Esophagus mucosa (tissue), 1 donor: ENCODE data around the gene C4B. TPM values are rescaled to one million over a fixed set of nuclear protein-coding genes. Genes with fewer than 3 reads are reported as not detected.
"Not testable (repeated sequence)": the region's sequence is repeated elsewhere in the genome, so short reads cannot be mapped to it uniquely, and the experiment has no call there.

ENCODE experiments used
- ATAC-seq: fragments of 200-7000 bp; cut with Tn5 transposase; one replicate; pipeline ENCODE4 v1.9.1; 2020
- total RNA-seq: library from RNA; stranded (reverse); gene quantifications from one replicate; pipeline ENCODE4 v1.2.4, GENCODE V29; 2023
- donor health status: DM: yes; HTN: yes; CAD: no.

C4B gene
- total RNA-seq, 1 donor from 2014 or later = 5.3 TPM

DNA sequence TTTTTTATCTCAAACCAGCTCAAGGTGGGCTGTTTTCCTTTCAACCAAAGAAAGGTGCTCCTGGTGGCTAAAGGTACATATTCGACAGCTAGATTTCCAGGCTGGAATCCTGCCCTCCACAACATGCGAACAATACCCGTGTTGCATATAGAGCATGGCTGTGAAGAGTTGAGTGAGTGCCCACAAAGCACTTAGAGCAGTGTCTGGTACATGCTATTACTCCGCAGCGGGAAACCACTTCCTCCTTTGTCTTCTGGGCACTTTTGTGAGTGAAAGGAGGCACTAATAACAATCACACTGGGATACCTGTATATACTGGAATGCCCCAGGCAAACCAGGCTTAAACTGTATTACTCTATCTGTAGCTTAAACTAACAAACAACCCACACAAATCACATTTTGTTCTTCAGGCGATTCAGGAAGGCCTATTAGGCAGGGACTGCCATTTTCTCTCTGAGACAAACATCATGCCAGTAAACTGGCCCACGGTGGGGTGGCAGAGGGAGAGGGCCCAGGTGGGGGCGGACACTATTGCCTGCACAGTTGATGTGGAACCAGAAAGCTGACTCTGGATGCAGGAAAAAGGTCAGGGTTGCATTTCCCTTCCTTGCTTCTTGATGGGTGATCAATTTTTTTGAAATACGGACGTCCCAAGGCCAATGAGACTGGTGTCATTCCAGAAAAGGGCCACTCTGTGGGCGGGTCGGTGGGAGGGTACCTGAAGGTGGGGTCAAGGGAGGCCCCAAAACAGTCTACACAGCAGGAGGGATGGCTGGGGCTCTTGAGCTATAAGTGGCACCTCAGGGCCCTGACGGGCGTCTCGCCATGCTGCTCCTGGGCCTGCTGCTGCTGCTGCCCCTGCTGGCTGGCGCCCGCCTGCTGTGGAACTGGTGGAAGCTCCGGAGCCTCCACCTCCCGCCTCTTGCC is 23.3 kb downstream of the C4B start, which contains the start of gene CYP21A2:
Gene CYP21A2, plus strand, starts transcription at position 818 of the 927 bp plus-strand sequence. Its CDS starts 8 bp downstream, at position 826.
- ATAC-seq = peak; percentile 35

DNA sequence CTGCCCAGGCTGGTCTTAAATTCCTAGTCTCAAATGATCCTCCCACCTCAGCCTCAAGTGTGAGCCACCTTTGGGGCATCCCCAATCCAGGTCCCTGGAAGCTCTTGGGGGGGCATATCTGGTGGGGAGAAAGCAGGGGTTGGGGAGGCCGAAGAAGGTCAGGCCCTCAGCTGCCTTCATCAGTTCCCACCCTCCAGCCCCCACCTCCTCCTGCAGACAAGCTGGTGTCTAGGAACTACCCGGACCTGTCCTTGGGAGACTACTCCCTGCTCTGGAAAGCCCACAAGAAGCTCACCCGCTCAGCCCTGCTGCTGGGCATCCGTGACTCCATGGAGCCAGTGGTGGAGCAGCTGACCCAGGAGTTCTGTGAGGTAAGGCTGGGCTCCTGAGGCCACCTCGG is 24.3 kb downstream of the C4B start:
- ATAC-seq = not testable (repeated sequence)

DNA sequence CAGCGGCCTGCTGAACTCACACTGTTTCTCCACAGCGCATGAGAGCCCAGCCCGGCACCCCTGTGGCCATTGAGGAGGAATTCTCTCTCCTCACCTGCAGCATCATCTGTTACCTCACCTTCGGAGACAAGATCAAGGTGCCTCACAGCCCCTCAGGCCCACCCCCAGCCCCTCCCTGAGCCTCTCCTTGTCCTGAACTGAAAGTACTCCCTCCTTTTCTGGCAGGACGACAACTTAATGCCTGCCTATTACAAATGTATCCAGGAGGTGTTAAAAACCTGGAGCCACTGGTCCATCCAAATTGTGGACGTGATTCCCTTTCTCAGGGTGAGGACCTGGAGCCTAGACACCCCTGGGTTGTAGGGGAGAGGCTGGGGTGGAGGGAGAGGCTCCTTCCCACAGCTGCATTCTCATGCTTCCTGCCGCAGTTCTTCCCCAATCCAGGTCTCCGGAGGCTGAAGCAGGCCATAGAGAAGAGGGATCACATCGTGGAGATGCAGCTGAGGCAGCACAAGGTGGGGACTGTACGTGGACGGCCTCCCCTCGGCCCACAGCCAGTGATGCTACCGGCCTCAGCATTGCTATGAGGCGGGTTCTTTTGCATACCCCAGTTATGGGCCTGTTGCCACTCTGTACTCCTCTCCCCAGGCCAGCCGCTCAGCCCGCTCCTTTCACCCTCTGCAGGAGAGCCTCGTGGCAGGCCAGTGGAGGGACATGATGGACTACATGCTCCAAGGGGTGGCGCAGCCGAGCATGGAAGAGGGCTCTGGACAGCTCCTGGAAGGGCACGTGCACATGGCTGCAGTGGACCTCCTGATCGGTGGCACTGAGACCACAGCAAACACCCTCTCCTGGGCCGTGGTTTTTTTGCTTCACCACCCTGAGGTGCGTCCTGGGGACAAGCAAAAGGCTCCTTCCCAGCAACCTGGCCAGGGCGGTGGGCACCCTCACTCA is 25.0 kb downstream of the C4B start:
- not testable (repeated sequence) for ATAC-seq

- not testable (repeated sequence) for ATAC-seq
Observed at GRCh38 chr6:32040299-32041049, 25.9 kb downstream of the C4B start.

GRCh38 chr6:32041050-32041321 is 26.4 kb downstream of the C4B start:
- ATAC-seq = not testable (repeated sequence)

DNA sequence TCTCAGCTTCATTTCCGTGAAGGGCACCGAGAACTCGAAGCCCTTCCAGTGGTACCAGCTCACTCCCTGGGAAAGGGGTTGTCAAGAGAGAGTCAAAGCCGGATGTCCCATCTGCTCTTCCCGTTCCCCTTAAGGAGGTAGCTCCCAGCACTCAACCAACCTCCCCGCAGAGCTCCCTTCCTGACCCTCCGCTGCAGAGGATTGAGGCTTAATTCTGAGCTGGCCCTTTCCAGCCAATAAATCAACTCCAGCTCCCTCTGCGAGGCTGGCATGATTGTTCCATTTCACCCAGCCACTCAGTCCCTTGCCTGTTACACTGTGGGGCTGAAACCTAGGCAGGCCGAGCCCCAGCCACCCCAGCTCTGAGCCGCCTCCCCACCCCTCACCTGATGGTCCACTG is 26.8 kb downstream of the C4B start:
- ATAC-seq = not testable (repeated sequence)

GRCh38 chr6:32042276-32042675 is 27.7 kb downstream of the C4B start:
- not testable (repeated sequence) for ATAC-seq

DNA sequence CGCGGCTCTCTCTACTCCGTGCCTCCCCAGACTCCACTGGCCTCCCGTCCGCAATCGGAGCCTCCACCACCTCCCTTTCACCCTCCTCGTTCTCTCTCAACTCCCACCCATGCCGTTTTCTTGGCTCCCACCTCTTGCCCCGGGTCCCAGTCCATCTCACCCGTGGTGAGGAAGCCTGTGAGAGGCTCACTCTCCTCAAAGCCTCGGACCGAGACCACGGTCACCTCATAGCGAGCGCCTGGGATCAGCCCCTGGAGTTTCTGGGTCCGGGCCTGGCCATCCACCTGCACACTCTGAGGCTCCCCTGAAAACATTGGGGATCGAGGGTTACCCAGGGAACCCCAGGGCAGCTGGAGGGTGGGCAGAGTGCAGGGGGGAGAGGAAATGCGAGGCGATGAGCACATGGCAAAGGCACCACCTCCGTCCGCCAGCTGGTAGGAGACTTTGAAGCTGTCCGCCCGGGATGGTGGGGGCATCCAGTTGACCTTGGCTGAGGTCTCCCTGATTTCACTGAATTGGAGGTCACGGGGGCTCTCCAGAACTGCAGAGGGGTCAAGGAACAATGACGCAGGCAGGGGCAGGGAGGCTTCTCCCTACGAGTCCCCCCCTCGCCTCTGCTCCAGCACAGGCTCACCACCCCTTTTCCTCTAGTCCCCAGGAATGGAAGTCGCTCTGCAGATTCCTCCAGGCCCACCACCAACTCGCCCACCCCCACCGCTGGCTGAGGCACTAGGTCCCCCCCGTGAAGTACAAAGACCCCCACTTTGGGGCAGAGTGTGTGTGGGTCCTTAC is 29.2 kb downstream of the C4B start:
- ATAC-seq = not testable (repeated sequence)

- not testable (repeated sequence) for ATAC-seq
Observed at GRCh38 chr6:32044916-32045315, 30.3 kb downstream of the C4B start.

- peak; percentile 2 for ATAC-seq
Observed at GRCh38 chr6:32045811-32046449, 31.3 kb downstream of the C4B start.

- peak; percentile 3 for ATAC-seq
Observed at GRCh38 chr6:32046450-32047083, 32.0 kb downstream of the C4B start.

DNA sequence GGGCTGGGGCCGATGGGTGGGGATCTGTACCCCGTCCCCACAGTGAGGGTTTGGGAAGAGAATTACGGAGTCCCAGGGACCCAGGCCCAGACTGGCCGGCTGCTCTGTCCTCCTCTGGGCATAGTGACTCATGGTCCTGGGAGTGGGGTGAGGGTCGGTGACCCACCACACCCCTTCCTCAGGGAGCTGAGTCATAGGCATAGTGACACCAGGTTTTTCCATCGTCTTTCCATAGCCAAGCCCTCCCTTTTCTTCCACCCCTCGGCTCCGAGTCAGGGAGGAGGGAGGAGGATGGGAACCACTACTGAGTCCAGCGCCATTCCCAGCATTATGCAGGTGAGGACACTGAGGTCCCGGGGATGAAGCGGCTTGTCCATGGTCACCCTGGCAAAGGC is 32.5 kb downstream of the C4B start:
- peak; percentile 37 for ATAC-seq

DNA sequence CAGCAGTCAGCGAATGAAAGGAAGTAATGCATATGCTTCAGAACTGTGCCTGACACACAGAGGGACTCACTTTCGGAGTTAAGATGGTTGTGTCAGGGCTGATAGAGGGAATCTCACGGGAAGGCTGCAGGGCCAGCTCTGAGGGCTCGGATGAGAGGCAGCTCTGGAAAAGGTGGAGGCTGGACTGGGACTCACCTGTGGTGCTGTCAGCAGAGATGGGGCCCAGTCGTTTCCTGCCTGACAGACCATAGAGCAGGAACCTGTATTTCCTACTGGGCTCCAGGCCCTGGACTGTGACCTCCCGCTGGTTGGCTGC is 32.9 kb downstream of the C4B start:
- no peak for ATAC-seq

GRCh38 chr6:32047855-32048766 is 33.5 kb downstream of the C4B start:
- ATAC-seq = peak; percentile 71

- not testable (repeated sequence) for ATAC-seq
Observed at GRCh38 chr6:32049149-32049548, 34.6 kb downstream of the C4B start.

DNA sequence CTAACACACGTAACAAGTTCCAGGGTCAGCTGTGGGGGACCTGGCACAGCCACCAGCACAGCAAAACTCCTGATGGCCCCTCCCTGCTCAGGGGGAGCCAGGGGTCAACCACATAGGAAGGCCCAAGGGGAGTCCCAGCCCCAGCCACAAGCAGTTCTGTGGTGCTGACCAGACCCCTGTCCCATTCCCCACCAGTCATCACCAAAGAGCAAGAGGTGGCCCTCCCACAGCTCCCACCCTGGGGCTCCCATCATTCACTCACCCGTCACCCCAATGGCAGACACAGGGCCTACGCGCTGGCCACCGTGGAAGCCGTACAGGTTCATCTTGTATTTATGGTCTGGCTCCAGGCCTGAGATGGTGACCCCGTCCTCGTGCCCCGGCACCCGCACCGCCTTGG is 35.1 kb downstream of the C4B start:
- ATAC-seq = not testable (repeated sequence)

DNA sequence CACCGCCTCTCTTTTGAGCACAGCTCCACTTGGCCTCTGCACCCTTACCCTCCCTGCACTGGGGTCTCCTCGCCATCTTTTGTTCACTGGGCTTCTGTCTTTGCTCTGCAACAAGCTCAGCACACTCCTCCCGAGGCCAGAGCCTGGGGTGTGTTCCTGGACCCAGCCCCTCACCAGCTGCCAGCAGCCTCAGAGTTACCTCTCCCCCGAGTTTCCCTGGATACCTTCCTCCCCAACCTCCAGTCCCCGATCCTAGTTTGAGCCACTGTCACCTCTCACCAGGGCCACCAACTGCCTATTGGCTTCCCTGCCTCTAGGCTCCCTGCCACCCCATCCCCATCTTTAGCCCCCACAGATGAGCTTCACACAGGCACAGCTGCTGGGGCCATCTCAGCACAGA is 36.0 kb downstream of the C4B start:
- ATAC-seq = no peak

- not testable (repeated sequence) for ATAC-seq
Observed at GRCh38 chr6:32052626-32053025, 38.0 kb downstream of the C4B start.

DNA sequence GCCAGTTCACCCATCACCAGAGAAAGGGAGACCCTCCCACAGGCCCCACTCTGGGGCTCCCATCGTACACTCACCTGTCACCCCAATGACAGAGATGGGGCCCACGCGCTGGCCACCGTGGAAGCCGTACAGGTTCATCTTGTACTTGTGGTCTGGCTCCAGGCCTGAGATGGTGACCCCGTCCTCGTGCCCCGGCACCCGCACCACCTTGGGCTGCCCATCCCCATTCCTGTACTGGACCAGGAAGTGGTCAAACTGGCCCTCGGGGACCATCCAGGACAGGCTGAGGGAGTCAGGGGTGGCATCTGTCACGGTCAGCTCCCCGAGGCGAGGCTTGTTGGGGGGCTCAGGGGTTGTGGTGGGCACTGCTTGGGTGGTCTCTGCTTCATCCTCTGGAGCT is 38.7 kb downstream of the C4B start:
- not testable (repeated sequence) for ATAC-seq

DNA sequence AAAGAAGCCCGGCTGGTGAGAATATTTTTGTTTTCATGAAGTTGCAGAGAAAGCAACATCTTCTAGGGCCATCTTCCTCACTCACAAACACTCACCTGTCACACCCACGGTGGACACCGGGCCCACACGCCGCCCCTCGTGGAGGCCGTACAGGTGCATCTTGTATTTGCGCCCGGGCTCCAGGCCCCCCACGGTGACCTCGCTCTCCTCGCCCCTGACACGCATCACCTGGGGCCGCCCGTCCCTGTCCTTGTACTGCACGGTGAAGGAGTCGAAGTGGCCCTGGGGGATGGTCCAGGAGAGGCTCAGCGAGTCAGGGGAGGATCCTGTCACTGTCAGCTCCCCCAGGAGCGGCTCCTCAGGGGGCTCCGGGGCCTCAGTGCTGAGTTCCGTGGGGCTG is 41.2 kb downstream of the C4B start:
- ATAC-seq = not testable (repeated sequence)
